AG09319 (cell line): ENCODE results near the gene KIDINS220.

Experiments
- DNase-seq: peaks from one replicate; pipeline ENCODE4 v3.0.0-alpha.2; 2010; ENCODE audit warnings: low read depth; ENCODE audit errors: extremely low read depth
- TF ChIP-seq, protein P1 (sequence below): IDR thresholded peaks from 2 replicates; pipeline ENCODE4 v1.5.1; 2011; ENCODE audit warnings: low read depth, mild to moderate bottlenecking, inconsistent platforms, low read length, moderate library complexity

KIDINS220 gene

DNA sequence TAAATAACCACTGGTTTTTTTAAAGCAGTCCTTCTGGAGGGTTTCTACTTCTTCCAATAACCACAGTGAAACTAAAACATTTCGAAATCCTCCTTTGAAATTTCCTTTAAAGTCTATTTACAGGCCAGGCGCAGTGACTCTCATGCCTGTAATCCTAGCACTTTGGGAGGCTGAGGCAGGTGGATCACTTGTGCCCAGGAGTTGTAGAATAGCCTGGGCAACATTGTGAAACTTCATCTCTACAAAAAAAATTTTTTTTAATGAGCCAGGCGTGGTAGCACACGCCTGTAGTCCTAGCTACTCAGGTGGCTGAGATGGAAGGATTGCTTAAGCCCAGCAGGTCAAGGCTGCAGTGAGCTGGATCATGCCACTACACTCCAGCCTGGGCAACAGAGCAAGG is 15.2 kb downstream of the KIDINS220 start:
- DNase-seq, result no peak
- TF ChIP-seq, protein P1, sequence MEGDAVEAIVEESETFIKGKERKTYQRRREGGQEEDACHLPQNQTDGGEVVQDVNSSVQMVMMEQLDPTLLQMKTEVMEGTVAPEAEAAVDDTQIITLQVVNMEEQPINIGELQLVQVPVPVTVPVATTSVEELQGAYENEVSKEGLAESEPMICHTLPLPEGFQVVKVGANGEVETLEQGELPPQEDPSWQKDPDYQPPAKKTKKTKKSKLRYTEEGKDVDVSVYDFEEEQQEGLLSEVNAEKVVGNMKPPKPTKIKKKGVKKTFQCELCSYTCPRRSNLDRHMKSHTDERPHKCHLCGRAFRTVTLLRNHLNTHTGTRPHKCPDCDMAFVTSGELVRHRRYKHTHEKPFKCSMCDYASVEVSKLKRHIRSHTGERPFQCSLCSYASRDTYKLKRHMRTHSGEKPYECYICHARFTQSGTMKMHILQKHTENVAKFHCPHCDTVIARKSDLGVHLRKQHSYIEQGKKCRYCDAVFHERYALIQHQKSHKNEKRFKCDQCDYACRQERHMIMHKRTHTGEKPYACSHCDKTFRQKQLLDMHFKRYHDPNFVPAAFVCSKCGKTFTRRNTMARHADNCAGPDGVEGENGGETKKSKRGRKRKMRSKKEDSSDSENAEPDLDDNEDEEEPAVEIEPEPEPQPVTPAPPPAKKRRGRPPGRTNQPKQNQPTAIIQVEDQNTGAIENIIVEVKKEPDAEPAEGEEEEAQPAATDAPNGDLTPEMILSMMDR, result no peak

DNA sequence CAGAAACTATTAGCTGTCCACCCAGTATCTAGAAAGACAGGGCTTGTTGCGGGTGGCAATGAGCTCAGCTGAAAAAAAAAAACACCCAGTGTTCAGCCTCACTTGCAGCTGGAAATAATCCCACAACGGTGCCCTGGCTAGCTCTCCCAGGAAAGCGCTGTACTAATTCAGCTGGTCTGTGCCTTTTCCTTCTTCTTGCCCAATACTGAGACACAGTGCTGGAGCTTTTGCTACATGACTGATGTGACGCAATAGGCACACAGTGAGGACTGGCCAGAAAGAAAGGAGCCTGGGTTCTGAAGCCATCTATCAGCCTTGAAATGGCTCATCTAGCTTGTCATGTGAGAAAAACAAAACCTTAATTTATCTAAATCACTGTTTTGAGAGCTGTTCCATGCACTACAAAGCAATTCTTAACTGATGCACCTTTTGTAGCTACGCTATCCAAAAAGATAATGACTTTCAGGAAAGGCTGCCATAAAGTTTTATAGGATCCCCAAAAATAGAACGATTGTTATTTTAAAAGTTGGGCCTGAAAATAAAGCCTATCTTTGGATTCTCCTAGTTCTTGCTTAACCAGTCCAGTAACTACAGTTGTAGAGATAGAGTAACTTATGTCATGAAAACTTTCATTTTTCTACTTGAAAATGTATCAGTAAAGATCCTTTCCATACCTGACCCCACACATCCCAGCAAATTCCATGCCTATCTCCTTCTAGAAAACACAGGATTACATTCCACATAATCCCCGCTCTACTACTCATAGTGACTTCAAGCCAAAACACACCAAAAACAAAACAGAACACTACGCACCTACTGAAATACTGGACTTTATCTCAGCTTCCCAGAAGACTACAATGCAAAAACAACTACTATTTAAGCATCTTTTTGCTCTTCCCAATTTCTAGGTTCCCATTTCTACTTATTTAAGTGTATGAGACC is 15.9 kb downstream of the KIDINS220 start:
- DNase-seq, result peak; percentile 53
- TF ChIP-seq, protein P1, result no peak

DNA sequence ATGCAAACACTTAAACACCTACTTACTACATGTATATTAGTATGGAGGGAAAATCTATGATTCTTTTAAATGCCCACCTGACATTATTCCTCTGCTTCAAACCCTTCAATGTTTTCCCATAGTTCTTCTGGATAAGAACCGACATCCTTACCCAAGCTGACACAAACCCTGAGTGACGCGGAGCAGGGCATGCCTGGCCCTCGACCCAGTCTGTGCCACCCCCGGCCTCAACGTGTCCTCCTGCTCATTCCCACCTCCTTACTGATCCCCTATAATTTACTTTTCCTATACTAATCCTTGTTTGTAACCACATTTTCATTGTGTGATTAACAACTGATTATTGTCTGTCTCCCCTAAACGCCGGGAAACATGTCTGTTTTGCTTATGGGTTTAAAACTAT is 17.5 kb downstream of the KIDINS220 start:
- no peak for DNase-seq
- TF ChIP-seq, protein P1, result no peak

DNA sequence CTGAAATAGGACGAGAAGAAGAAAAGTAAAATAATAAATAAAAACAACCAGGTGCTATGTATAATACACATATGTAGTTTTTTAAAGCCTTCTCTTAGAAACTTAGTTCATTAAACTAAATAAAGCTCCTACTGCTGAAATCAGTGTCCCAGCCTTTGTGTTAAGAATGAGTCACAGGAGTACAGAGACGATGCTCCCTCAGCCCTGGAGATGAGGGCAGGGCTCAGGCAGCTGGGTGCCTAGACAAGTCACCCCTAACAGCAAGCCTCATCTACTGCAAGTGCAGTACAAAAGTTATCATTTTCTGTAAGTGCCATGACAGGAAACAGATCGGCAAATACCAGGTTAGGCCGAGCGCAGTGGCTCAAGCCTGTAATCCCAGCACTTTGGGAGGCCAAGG is 18.2 kb downstream of the KIDINS220 start:
- no peak for DNase-seq
- TF ChIP-seq, protein P1, result no peak

DNA sequence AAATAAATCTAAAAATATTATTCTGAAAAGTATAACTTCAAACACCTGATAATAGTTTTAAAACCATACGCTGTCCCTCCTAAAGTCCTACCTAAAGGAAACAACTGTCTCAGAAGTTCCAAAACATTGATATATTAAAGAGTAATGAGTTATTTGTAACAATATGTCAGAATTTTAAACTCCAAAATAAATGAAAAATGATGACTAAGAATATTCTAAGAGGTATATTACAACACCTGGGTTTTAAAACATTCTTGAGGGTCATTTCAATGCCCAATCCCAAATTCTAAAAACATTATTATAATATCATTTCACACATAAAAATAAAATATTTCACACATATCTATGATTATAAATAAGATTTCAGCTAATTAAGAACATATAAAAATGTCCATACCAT is 20.2 kb downstream of the KIDINS220 start:
- DNase-seq, result no peak
- TF ChIP-seq, protein P1, result no peak

DNA sequence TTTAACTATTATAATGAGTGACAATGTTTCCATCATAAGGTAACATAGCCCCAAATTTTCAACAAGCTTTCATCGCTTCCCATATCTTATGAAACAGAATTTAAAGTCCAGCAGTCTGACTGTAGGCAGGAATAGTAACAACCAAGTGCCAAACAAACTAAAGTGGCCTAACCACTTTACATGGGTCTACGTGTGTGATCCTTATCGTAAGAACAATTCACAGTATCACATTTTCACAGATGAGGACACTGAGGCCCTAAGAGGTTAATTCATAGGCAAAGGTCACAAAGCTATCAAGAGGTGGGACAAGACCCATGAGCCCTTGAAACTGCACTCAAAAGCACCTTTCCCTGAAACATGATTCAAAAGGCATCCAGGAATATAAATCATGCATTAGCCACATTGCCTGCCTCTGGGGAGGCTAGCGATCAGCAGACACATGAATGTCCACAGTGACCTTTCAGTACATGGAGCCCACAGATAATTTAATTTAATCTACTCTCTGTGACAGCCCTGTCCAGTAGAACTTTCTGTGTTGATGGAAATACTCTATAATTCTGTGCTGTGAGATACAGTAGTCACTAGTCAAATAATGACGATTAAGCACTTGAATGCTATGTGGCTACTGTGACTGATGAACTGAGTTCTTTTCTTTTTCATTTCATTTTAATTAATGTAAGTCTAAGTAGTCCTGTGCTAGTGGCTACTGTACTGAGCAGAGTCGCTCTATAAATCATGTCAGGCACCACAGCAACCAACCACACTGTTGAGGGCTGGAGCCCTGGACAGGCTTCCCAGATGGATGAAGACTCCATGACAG is 30.3 kb downstream of the KIDINS220 start:
- DNase-seq, result no peak
- TF ChIP-seq, protein P1, result no peak
